Osteoblast (primary cell): ENCODE measurements around the gene RIN3. TPM values are rescaled to one million over a fixed set of nuclear protein-coding genes. Genes with fewer than 3 reads are reported as not detected.
A peak's percentile ranks its signal among the peaks of the same experiment; 100 is the strongest.
"Not testable (repeated sequence)": the region's sequence is repeated elsewhere in the genome, so short reads cannot be mapped to it uniquely, and the experiment has no call there.

Source experiments
- DNase-seq: peaks from one replicate; pipeline ENCODE4 v3.0.0; 2011; ENCODE audit warnings: low spot score, mixed read lengths; ENCODE audit not compliant: insufficient read length; ENCODE audit errors: missing footprints
- H2AFZ ChIP-seq: 2 replicates; pipeline ENCODE4 v1.6.0; 2011; ENCODE audit warnings: mild to moderate bottlenecking, low read length
- H3K27ac ChIP-seq: 2 replicates; pipeline ENCODE4 v1.5.1; 2011; ENCODE audit warnings: mild to moderate bottlenecking, low read depth, low read length, moderate library complexity
- H3K27me3 ChIP-seq: 2 replicates; pipeline ENCODE4 v1.6.0; 2012; ENCODE audit warnings: mild to moderate bottlenecking, control low read depth, inconsistent platforms, low read length, moderate library complexity; ENCODE audit not compliant: insufficient read depth
- H3K36me3 ChIP-seq: 2 replicates; pipeline ENCODE4 v1.5.1; 2011; ENCODE audit warnings: mild to moderate bottlenecking, low read length, control low read depth, moderate library complexity; ENCODE audit not compliant: insufficient read depth
- H3K4me1 ChIP-seq: 2 replicates; pipeline ENCODE4 v1.5.1; 2011; ENCODE audit warnings: mild to moderate bottlenecking, low read length, control low read depth, moderate library complexity; ENCODE audit not compliant: insufficient read depth
- H3K4me2 ChIP-seq: 2 replicates; pipeline ENCODE4 v1.6.0; 2011; ENCODE audit warnings: mild to moderate bottlenecking, low read length; ENCODE audit not compliant: insufficient read depth
- H3K4me3 ChIP-seq: fragments of 200-600 bp; sonication (generic); 3 replicates; pipeline ENCODE4 v1.5.1; 2012; ENCODE audit warnings: mild to moderate bottlenecking, low read length, inconsistent platforms; ENCODE audit not compliant: insufficient read depth
- H3K79me2 ChIP-seq: 2 replicates; pipeline ENCODE4 v1.6.0; 2012; ENCODE audit warnings: mild to moderate bottlenecking, low read length, control low read depth, inconsistent platforms; ENCODE audit not compliant: insufficient read depth
- H3K9me3 ChIP-seq: 2 replicates; pipeline ENCODE4 v1.5.1; 2011; ENCODE audit warnings: low read depth, low read length, control low read depth
- H4K20me1 ChIP-seq: 2 replicates; pipeline ENCODE4 v1.6.0; 2012; ENCODE audit warnings: mild to moderate bottlenecking, low read length, control low read depth; ENCODE audit not compliant: insufficient read depth
- CTCF ChIP-seq: IDR thresholded peaks from 2 replicates; pipeline ENCODE4 v1.5.1; 2011; ENCODE audit warnings: mild to moderate bottlenecking, low read depth, low read length, moderate library complexity; ENCODE audit errors: extremely low read depth
- total RNA-seq: library from RNA; depleted of rRNA; stranded (reverse); fragments of >200 nt; gene quantifications from 2 replicates; pipeline ENCODE4 v1.2.3, GENCODE V29; 2012

Gene RIN3
- total RNA-seq, 1 donor: 7.6 TPM

GRCh38 chr14:92710001-92710341 is 196.4 kb downstream of the RIN3 start:
- Histone ChIP-seq H3K36me3 (peaks cover 13% of the 10 kb centered on the region), H3K4me3 (no peak overlapping the region), H3K79me2 (no peaks in the 10 kb centered on the region), H3K4me1 (peaks cover 9% of the 10 kb centered on the region), H2AFZ (no peak overlapping the region), H4K20me1 (no peaks in the 10 kb centered on the region), H3K4me2 (no peak overlapping the region), H3K27me3 (no peaks in the 10 kb centered on the region), H3K27ac (no peak overlapping the region), H3K9me3 (no peaks in the 10 kb centered on the region)
- no peak for TF ChIP-seq CTCF
- DNase-seq: no peak

- H3K4me1 ChIP-seq: peaks cover 11% of the 10 kb centered on the region
- H3K4me3 ChIP-seq: no peak overlapping the region
- H3K79me2 ChIP-seq: no peaks in the 10 kb centered on the region
- no peaks in the 10 kb centered on the region for H4K20me1 ChIP-seq
- H3K4me2 ChIP-seq: no peak overlapping the region
- DNase-seq: no peak
- no peak overlapping the region for H3K27ac ChIP-seq
- peaks cover 6% of the 10 kb centered on the region for H3K36me3 ChIP-seq
- H3K27me3 ChIP-seq: no peaks in the 10 kb centered on the region
- no peak overlapping the region for H2AFZ ChIP-seq
- H3K9me3 ChIP-seq: no peaks in the 10 kb centered on the region
- no peak for TF ChIP-seq CTCF
Observed at GRCh38 chr14:92711976-92712653, 198.5 kb downstream of the RIN3 start.

DNA sequence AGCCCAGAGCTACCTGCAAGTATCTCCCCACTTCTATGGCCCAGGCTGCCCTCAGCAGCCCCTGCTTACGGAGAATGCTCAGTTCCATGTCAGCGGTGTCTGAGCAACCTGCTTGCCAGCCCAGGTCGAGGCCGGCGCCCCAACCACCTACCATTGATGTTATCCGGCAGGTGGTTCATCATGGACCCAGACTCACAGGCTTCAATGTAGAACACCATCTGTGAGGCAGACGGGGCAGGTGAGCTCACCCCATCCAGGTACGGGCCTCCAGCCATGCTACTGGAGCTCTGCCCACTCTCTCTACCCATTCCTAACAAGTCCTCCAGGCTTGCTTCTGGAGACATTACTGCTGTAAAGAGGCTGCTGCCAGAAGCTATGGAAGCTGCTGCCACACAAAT is 199.1 kb downstream of the RIN3 start:
- no peak for DNase-seq
- TF ChIP-seq CTCF: no peak
- no peak overlapping the region for H3K27ac ChIP-seq
- H3K27me3 ChIP-seq: no peaks in the 10 kb centered on the region
- no peaks in the 10 kb centered on the region for H4K20me1 ChIP-seq
- H3K79me2 ChIP-seq: no peaks in the 10 kb centered on the region
- no peak overlapping the region for H3K4me2 ChIP-seq
- peaks cover 16% of the 10 kb centered on the region for H3K4me1 ChIP-seq
- H3K9me3 ChIP-seq: no peaks in the 10 kb centered on the region
- H3K4me3 ChIP-seq: no peak overlapping the region
- peaks cover 6% of the 10 kb centered on the region for H3K36me3 ChIP-seq
- no peak overlapping the region for H2AFZ ChIP-seq

GRCh38 chr14:92714739-92715307 is 201.2 kb downstream of the RIN3 start:
- peak; percentile 70 for TF ChIP-seq CTCF

More at GRCh38 chr14:92714739-92715307, 201.2 kb downstream of the RIN3 start:
- not testable (repeated sequence) for H3K4me3 ChIP-seq, H3K27me3 ChIP-seq, H3K4me2 ChIP-seq, H3K79me2 ChIP-seq, H3K36me3 ChIP-seq, H3K27ac ChIP-seq, H3K9me3 ChIP-seq, H2AFZ ChIP-seq, H4K20me1 ChIP-seq
- peaks cover 20% of the 10 kb centered on the region for H3K4me1 ChIP-seq
- peak; percentile 94 for DNase-seq
